Endothelial cell of umbilical vein (primary cell): ENCODE measurements around the gene RNF224. TPM values are rescaled to one million over a fixed set of nuclear protein-coding genes. Genes with fewer than 3 reads are reported as not detected.
"Not testable (repeated sequence)": the region's sequence is repeated elsewhere in the genome, so short reads cannot be mapped to it uniquely, and the experiment has no call there.

Experiments
- BruUV-seq: library from RNA; stranded (reverse); fragments of 400-500 nt; replicated peaks from 2 replicates; lab custom pipeline; 2021; lab: Mats Ljungman, UMichigan
- CTCF ChIA-PET: fragments of 300-600, 350-600 bp; sonication (Branson Sonifier 250); formaldehyde crosslinking; loops from one replicate; lab custom pipeline; 2021; ENCODE audit warnings: antibody characterized with exemption, inconsistent platforms; lab: Charles Lee
- POLR2A ChIA-PET: fragments of 300-600, 350-600 bp; sonication (Branson Sonifier 250); formaldehyde crosslinking; loops from one replicate; lab custom pipeline; 2021; ENCODE audit warnings: antibody characterized with exemption, inconsistent platforms; lab: Charles Lee
- DNase-seq: peaks from one replicate; pipeline ENCODE4 v3.0.0-alpha.2; 2011; ENCODE audit warnings: low read depth, low spot score
- FAIRE-seq: peaks from 2 replicates; lab custom pipeline; 2011; peaks lifted over from hg19 to GRCh38; lab: Jason Lieb, UNC
- H2AFZ ChIP-seq: 2 replicates; pipeline ENCODE4 v1.6.0; 2012; ENCODE audit warnings: low read depth, low read length, control low read depth, inconsistent platforms
- H3K27ac ChIP-seq: 2 replicates; pipeline ENCODE4 v1.5.1; 2011; ENCODE audit warnings: low read depth, mild to moderate bottlenecking, control low read depth, low read length, moderate library complexity; ENCODE audit not compliant: insufficient read depth
- H3K27me3 ChIP-seq, 2 experiments: 2 replicates each; pipeline versions ENCODE4 v1.6.0 to v1.6.1; 2011; ENCODE audit warnings: low read length in 2 of 2, mixed read lengths in 1 of 2; ENCODE audit not compliant: control insufficient read depth in 2 of 2, insufficient read depth in 2 of 2
- H3K36me3 ChIP-seq, 2 experiments: 2 replicates in 1 of 2; 3 replicates in 1 of 2; pipeline ENCODE4 v1.5.1; 2011; ENCODE audit warnings: low read length in 2 of 2, mild to moderate bottlenecking in 1 of 2, moderate library complexity in 1 of 2; ENCODE audit not compliant: control insufficient read depth in 2 of 2, insufficient read depth in 2 of 2; ENCODE audit errors: extremely low read depth in 1 of 2
- H3K4me1 ChIP-seq: 3 replicates; pipeline ENCODE4 v1.5.1; 2011; ENCODE audit warnings: mild to moderate bottlenecking, low read length; ENCODE audit not compliant: control insufficient read depth, insufficient read depth; ENCODE audit errors: extremely low read depth
- H3K4me2 ChIP-seq: 2 replicates; pipeline ENCODE4 v1.6.1; 2011; ENCODE audit warnings: low read length, control low read depth, mixed read lengths; ENCODE audit not compliant: insufficient read depth
- H3K4me3 ChIP-seq, 3 experiments: fragments of 200-600 bp in 1 of 3; sonication (generic), shearing (Covaris generic) in 1 of 3; replicated peaks in 1 of 3; 2 replicates each; pipeline ENCODE4 v1.5.1; 2011 to 2016; ENCODE audit warnings: control low read depth in 3 of 3, low read length in 3 of 3, mild to moderate bottlenecking in 2 of 3, inconsistent platforms in 1 of 3, low read depth in 1 of 3, moderate library complexity in 1 of 3; ENCODE audit not compliant: insufficient read depth in 1 of 3
- H3K79me2 ChIP-seq: 2 replicates; pipeline ENCODE4 v1.6.0; 2012; ENCODE audit warnings: low read length, inconsistent platforms; ENCODE audit not compliant: control insufficient read depth, insufficient read depth
- H3K9ac ChIP-seq: replicated peaks from 2 replicates; pipeline ENCODE3; 2011; ENCODE audit warnings: low read length, control low read depth; ENCODE audit not compliant: insufficient read depth; ENCODE audit errors: extremely low read depth
- H3K9me1 ChIP-seq: replicated peaks from 3 replicates; pipeline ENCODE4 v1.6.0; 2011; ENCODE audit warnings: mild to moderate bottlenecking, low read length; ENCODE audit not compliant: control insufficient read depth, insufficient read depth; ENCODE audit errors: extremely low read depth
- H3K9me3 ChIP-seq: replicated peaks from 2 replicates; pipeline ENCODE4 v1.5.1; 2012; ENCODE audit warnings: low read length, inconsistent platforms; ENCODE audit not compliant: control insufficient read depth, insufficient read depth
- H4K20me1 ChIP-seq: replicated peaks from 2 replicates; pipeline ENCODE3; 2011; ENCODE audit warnings: mild to moderate bottlenecking, low read length; ENCODE audit not compliant: control insufficient read depth, insufficient read depth; ENCODE audit errors: extremely low read depth
- CTCF ChIP-seq, 2 donors: IDR thresholded peaks; 1 replicate in 1 of 2; 2 replicates in 1 of 2; pipeline ENCODE4 v1.5.1; 2011; ENCODE audit warnings: low read length in 2 of 2, mild to moderate bottlenecking in 2 of 2, moderate library complexity in 2 of 2, control low read depth in 1 of 2, inconsistent platforms in 1 of 2, low read depth in 1 of 2; ENCODE audit not compliant: insufficient read depth in 1 of 2; ENCODE audit errors: extremely low read depth in 1 of 2
- MYC ChIP-seq: IDR thresholded peaks from one replicate; pipeline ENCODE4 v1.6.1; 2011; ENCODE audit warnings: mild to moderate bottlenecking, low read depth, low read length
- POLR2A ChIP-seq: IDR thresholded peaks from 2 replicates; pipeline ENCODE4 v1.6.1; 2012; ENCODE audit warnings: low read depth, mild to moderate bottlenecking, control low read depth, low read length
- POLR2AphosphoS5 ChIP-seq: IDR thresholded peaks from 2 replicates; pipeline ENCODE4 v1.6.1; 2012; ENCODE audit warnings: low read depth, mild to moderate bottlenecking, control low read depth, low read length, moderate library complexity; ENCODE audit not compliant: insufficient read depth
- dilution Hi-C: fragments of 300-500 bp; cut with MboI; formaldehyde crosslinking; loops from one replicate; pipeline ENCODE4 v1.15.0; 2019; ENCODE audit warnings: low sequenced_read_pairs; ENCODE audit not compliant: extremely low pct_ligation_motif_present
- intact Hi-C: fragments of 100-400 bp; cut with micrococcal nuclease; formaldehyde crosslinking; loops from one replicate; pipeline ENCODE4 v1.10.0; 2022
- polyA plus RNA-seq, 4 experiments: library from polyadenylated mRNA; depleted of rRNA in 3 of 4; stranded (reverse) in 3 of 4; unstranded in 1 of 4; fragments of >200 nt; gene quantifications; 2 replicates each; pipeline versions ENCODE4 v1.2.1 to v1.2.3, GENCODE V29; 2011 to 2012; ENCODE audit warnings: missing spikeins in 1 of 4
- total RNA-seq: library from RNA; stranded (reverse); gene quantifications from 2 replicates; pipeline ENCODE4 v1.2.3, GENCODE V29; 2021

RNF224 gene
- total and polyA plus RNA-seq, 2 donors (not counting 3 experiments of a cell fraction or from before 2014, with no cell fraction given), result not detected

- H3K9ac ChIP-seq, H3K4me3 ChIP-seq, H4K20me1 ChIP-seq, FAIRE-seq, H3K79me2 ChIP-seq, BruUV-seq, dilution Hi-C loops, H3K4me1 ChIP-seq, H2AFZ ChIP-seq, H3K4me2 ChIP-seq, H3K27me3 ChIP-seq, H3K27ac ChIP-seq, H3K9me3 ChIP-seq, POLR2A ChIA-PET, H3K9me1 ChIP-seq: not testable (repeated sequence)
- intact Hi-C loops, result loop anchor here (1.0 kb wide), 1 partner anchor 26 kb away; no protein-coding TSS in a partner anchor
- CTCF ChIA-PET, result interaction anchor here (1.2 to 3.1 kb wide), 5 partner anchors 15 to 139 kb away, joined by 3 to 23 read pairs (median 4); partner anchors contain the start of gene TOR4A
- peak; percentile 29 for DNase-seq
- H3K36me3 ChIP-seq, result peaks cover 2 to 25% of the 10 kb centered on the region in 2 experiments
- peak; percentile 27 to 30 for TF ChIP-seq CTCF (IDR thresholded peaks at IDR 0.05; ENCODE audit: extremely low read depth in 1 of 2, insufficient read depth in 1 of 2, low read depth in 1 of 2, low read length in 2 of 2)
Measured at GRCh38 chr9:137262173-137262908, 35.0 kb downstream of the RNF224 start.

- no peak overlapping the region for H3K9ac ChIP-seq
- no peaks in the 10 kb centered on the region for H3K9me3 ChIP-seq
- H3K79me2 ChIP-seq, result no peaks in the 10 kb centered on the region
- DNase-seq (no peak), FAIRE-seq (no peak)
- ChIA-PET CTCF (interaction anchor here (1.8 to 3.1 kb wide), 3 partner anchors 14 to 140 kb away, joined by 4 to 23 read pairs (median 9); partner anchors contain the start of gene TOR4A), POLR2A (no interaction called here)
- intact Hi-C loops (loop anchor here (1.0 kb wide), 1 partner anchor 27 kb away; no protein-coding TSS in a partner anchor), dilution Hi-C loops (no loop called here)
- TF ChIP-seq MYC (no peak), POLR2AphosphoS5 (peak; percentile 27), POLR2A (no peak)
- no peaks in the 10 kb centered on the region for H3K27me3 ChIP-seq
- H2AFZ ChIP-seq, result no peak overlapping the region
- no TSS peak for BruUV-seq
- no peak overlapping the region for H3K27ac ChIP-seq
- no peaks in the 10 kb centered on the region for H3K9me1 ChIP-seq
- H4K20me1 ChIP-seq, result no peaks in the 10 kb centered on the region
- H3K4me1 ChIP-seq, result peaks cover 3% of the 10 kb centered on the region
- H3K4me3 ChIP-seq, result no peak overlapping the region
- H3K36me3 ChIP-seq, result peaks cover 2 to 25% of the 10 kb centered on the region in 2 experiments
- no peak overlapping the region for H3K4me2 ChIP-seq
Measured at GRCh38 chr9:137262909-137263285, 35.6 kb downstream of the RNF224 start.
